IPS-18a (cell line): Measurements from ENCODE around the gene CASP9.

ENCODE experiments used
- H3K27ac ChIP-seq: one replicate; pipeline ENCODE4 v1.5.1; 2013; ENCODE audit warnings: low read length
- H3K27me3 ChIP-seq: one replicate; pipeline ENCODE4 v1.6.1; 2013; ENCODE audit warnings: mild to moderate bottlenecking, low read length; ENCODE audit not compliant: control insufficient read depth, insufficient read depth
- H3K36me3 ChIP-seq: one replicate; pipeline ENCODE4 v1.6.1; 2013; ENCODE audit warnings: low read depth, low read length; ENCODE audit not compliant: control insufficient read depth
- H3K4me1 ChIP-seq: one replicate; pipeline ENCODE4 v1.6.1; 2013; ENCODE audit warnings: low read depth, low read length; ENCODE audit not compliant: control insufficient read depth
- H3K4me3 ChIP-seq: one replicate; pipeline ENCODE4 v1.5.1; 2013; ENCODE audit warnings: low read length
- H3K9ac ChIP-seq: one replicate; pipeline ENCODE4 v1.6.1; 2013; ENCODE audit warnings: mild to moderate bottlenecking, low read length, moderate library complexity
- H3K9me3 ChIP-seq: one replicate; pipeline ENCODE4 v1.6.1; 2013; ENCODE audit warnings: low read depth, low read length; ENCODE audit not compliant: control insufficient read depth

CASP9 gene

DNA sequence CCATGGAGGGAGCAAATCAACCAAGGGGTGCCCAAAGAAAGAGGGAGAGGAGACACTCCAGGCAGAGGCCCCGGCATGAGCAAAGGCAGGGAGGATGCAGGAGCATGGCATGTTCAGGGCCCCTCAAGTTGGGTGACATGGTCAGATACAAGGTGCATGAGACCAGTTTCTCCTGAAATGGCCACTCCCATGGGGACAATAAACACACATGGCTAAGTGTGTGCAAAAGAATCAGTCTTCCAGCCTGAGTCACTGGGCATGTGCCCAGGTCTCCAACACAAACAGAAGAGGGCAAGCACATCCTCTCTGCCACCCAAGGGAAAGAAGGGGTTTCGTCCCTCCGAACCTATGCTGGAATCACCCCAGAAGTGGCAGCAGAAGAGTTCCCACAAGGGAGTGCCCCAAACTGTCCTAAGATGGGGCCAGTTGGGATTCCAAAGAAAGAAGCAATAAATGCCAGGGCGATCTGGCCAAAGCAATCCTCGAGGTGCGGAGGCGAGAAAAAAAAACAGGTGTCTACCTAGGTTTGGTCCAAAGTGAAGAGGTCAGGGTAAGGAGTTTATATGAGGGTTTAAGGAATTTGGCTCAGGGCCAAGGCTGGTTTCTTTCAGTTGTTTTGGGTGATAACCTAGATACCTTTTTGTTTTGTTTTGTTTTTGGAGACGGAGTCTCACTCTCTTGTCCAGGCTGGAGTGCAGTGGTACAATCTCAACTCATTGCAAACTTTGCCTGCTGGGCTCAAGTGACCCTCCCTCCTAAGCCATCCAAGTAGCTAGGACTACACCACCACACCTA, 13.2 kb downstream of the CASP9 start:
- no peak overlapping the region for H3K9ac ChIP-seq
- H3K27ac ChIP-seq: no peak overlapping the region
- no peak overlapping the region for H3K4me3 ChIP-seq
- no peaks in the 10 kb centered on the region for H3K27me3 ChIP-seq
- peaks cover 19% of the 10 kb centered on the region for H3K4me1 ChIP-seq
- H3K36me3 ChIP-seq: peaks cover 8% of the 10 kb centered on the region
- no peaks in the 10 kb centered on the region for H3K9me3 ChIP-seq

GRCh38 chr1:15509586-15509985, 14.4 kb downstream of the CASP9 start:
- Histone ChIP-seq H3K4me1 (peaks cover 19% of the 10 kb centered on the region), H3K4me3 (no peak overlapping the region), H3K9ac (no peak overlapping the region), H3K9me3 (no peaks in the 10 kb centered on the region), H3K27me3 (no peaks in the 10 kb centered on the region), H3K27ac (no peak overlapping the region), H3K36me3 (peaks cover 11% of the 10 kb centered on the region)

DNA sequence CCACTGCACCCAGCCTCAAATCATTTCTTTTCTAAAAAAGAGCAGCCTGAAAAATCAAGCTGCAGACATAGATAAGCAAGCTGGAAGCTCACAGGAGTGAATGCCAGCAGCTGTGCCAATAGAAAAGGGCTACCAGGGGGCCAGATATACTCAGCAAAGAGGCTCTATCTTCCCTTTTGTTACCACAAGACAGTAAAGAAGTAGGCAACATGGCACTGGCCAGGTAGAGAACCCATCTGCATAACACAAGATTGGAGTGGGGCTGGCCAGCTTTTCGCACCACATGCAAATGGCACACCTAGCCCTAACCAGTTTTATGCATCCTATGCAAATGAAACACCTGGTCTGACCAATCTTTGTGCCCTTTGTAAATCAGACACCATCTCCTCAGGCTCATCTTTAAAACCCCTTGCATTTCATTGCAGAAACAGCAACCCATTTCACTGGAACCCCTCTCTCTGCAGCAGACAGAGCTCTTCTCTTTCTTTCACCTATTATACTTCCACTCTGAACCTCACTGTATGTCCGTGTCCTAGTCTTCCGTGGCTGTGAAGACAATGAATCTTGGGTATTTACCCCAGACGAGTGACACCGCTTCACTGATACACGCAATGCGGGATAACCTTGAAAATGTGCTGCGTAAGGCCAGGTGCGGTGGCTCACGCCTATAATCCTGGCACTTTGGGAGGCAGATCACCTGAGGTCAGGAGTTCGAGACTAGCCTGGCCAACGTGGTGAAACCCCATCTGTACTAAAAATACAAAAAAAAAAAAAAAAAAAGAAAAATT, 15.1 kb downstream of the CASP9 start:
- Histone ChIP-seq H3K9me3 (no peaks in the 10 kb centered on the region), H3K27ac (peak overlapping the region; percentile 95), H3K36me3 (peaks cover 15% of the 10 kb centered on the region), H3K27me3 (no peaks in the 10 kb centered on the region), H3K9ac (peak overlapping the region; percentile 51), H3K4me3 (peak overlapping the region; percentile 29), H3K4me1 (peaks cover 19% of the 10 kb centered on the region)

- H3K36me3 ChIP-seq: peaks cover 14% of the 10 kb centered on the region
- H3K9me3 ChIP-seq: no peaks in the 10 kb centered on the region
- no peak overlapping the region for H3K9ac ChIP-seq
- no peak overlapping the region for H3K4me3 ChIP-seq
- H3K27ac ChIP-seq: no peak overlapping the region
- H3K27me3 ChIP-seq: no peaks in the 10 kb centered on the region
- peaks cover 19% of the 10 kb centered on the region for H3K4me1 ChIP-seq
Observed at GRCh38 chr1:15507278-15507677, 16.7 kb downstream of the CASP9 start.

DNA sequence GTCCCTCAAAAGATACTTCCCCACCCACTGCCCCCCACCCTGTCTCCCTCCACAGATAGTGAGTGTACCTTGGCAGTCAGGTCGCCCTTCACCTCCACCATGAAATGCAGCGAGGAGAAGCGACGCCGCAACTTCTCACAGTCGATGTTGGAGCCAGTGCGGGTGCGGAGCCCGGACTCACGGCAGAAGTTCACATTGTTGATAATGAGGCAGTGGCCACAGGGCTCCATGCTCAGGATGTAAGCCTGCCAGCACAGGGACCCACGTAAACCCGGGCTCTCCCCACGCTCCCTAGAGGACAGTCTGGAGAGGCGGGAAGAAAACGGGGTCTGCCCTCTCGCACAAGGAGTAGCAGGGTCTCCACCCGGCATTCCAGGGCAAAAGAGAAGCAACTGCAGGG, 17.2 kb downstream of the CASP9 start:
- H3K9ac ChIP-seq: no peak overlapping the region
- no peak overlapping the region for H3K4me3 ChIP-seq
- H3K36me3 ChIP-seq: peaks cover 9% of the 10 kb centered on the region
- H3K27me3 ChIP-seq: no peaks in the 10 kb centered on the region
- H3K27ac ChIP-seq: no peak overlapping the region
- no peaks in the 10 kb centered on the region for H3K9me3 ChIP-seq
- peaks cover 19% of the 10 kb centered on the region for H3K4me1 ChIP-seq

GRCh38 chr1:15504436-15504835, 19.6 kb downstream of the CASP9 start:
- no peaks in the 10 kb centered on the region for H3K27me3 ChIP-seq
- peaks cover 19% of the 10 kb centered on the region for H3K4me1 ChIP-seq
- no peak overlapping the region for H3K27ac ChIP-seq
- H3K9ac ChIP-seq: no peak overlapping the region
- peaks cover 12% of the 10 kb centered on the region for H3K36me3 ChIP-seq
- H3K9me3 ChIP-seq: no peaks in the 10 kb centered on the region
- H3K4me3 ChIP-seq: no peak overlapping the region

GRCh38 chr1:15501208-15502032, 22.6 kb downstream of the CASP9 start:
- Histone ChIP-seq H3K4me1 (no peaks in the 10 kb centered on the region), H3K36me3 (peaks cover 14% of the 10 kb centered on the region), H3K27ac (no peak overlapping the region)

GRCh38 chr1:15500184-15501178, 23.5 kb downstream of the CASP9 start:
- no peak overlapping the region for H3K4me3 ChIP-seq
- H3K36me3 ChIP-seq: peaks cover 14% of the 10 kb centered on the region
- no peaks in the 10 kb centered on the region for H3K4me1 ChIP-seq
- H3K27ac ChIP-seq: no peak overlapping the region
- H3K9me3 ChIP-seq: no peaks in the 10 kb centered on the region
- H3K27me3 ChIP-seq: no peaks in the 10 kb centered on the region
- no peak overlapping the region for H3K9ac ChIP-seq

More at GRCh38 chr1:15501208-15502032, 22.6 kb downstream of the CASP9 start:
- Histone ChIP-seq H3K9ac (no peak overlapping the region), H3K27me3 (no peaks in the 10 kb centered on the region), H3K9me3 (no peaks in the 10 kb centered on the region), H3K4me3 (no peak overlapping the region)

DNA sequence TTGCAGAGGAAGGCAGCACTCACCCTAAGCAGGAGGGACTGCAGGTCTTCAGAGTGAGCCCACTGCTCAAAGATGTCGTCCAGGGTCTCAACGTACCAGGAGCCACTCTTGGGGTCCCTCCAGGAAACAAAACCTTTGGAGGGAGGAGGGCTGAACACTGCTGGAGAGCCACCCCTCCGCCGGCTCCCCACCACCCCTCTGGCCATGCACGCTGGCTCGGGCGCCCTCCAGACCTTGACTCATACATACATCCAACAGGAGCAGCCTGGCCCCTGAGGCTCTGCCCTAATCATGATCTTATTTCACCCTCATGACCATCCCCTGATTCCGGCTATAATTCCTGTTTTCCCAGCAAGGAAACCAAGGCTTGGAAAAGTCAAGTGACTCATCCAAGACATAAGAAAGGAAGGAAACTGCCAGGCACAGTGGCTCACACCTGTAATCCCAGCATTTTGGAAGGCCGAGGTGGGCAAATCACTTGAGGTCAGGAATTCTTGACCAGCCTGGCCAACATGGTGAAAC, 30.1 kb downstream of the CASP9 start:
- H3K9me3 ChIP-seq: no peaks in the 10 kb centered on the region
- H3K27ac ChIP-seq: no peak overlapping the region
- no peaks in the 10 kb centered on the region for H3K27me3 ChIP-seq
- H3K36me3 ChIP-seq: peaks cover 11% of the 10 kb centered on the region
- no peaks in the 10 kb centered on the region for H3K4me1 ChIP-seq
- H3K9ac ChIP-seq: no peak overlapping the region
- no peak overlapping the region for H3K4me3 ChIP-seq

GRCh38 chr1:15492596-15492995, 31.4 kb downstream of the CASP9 start:
- H3K36me3 ChIP-seq: peaks cover 11% of the 10 kb centered on the region
- H3K27ac ChIP-seq: no peak overlapping the region
- H3K9ac ChIP-seq: no peak overlapping the region
- no peaks in the 10 kb centered on the region for H3K4me1 ChIP-seq
- no peak overlapping the region for H3K4me3 ChIP-seq
- no peaks in the 10 kb centered on the region for H3K27me3 ChIP-seq
- no peaks in the 10 kb centered on the region for H3K9me3 ChIP-seq
